Suppressor macrophage treated with lipopolysaccharide for 1 hour (primary cell): ENCODE data around the gene PTCD2.
"Not testable (repeated sequence)": the region's sequence is repeated elsewhere in the genome, so short reads cannot be mapped to it uniquely, and the experiment has no call there.

Source experiments
- DNase-seq, 3 donors: peaks; one replicate each; pipeline ENCODE4 v3.0.0-alpha.2; 2020 to 2022

PTCD2 gene

GRCh38 chr5:72319976-72320752, at the start of gene PTCD2, which contains the start of gene MRPS27:
Gene PTCD2 (plus strand): TSS chr5:72320373. CDS start chr5:72320383, 10 bp downstream.
Gene MRPS27 (minus strand): TSS chr5:72320240. CDS start chr5:72320221, 19 bp downstream.
- DNase-seq: peak; percentile 98 to 99 (median 99)

- no peak for DNase-seq
Measured at GRCh38 chr5:72271702-72272101, 48.5 kb upstream of the PTCD2 start.

- DNase-seq: no peak
Measured at GRCh38 chr5:72272398-72272797, 47.8 kb upstream of the PTCD2 start.

GRCh38 chr5:72273547-72273946, 46.6 kb upstream of the PTCD2 start:
- no peak for DNase-seq

GRCh38 chr5:72276219-72276752, 43.9 kb upstream of the PTCD2 start:
- no peak for DNase-seq

GRCh38 chr5:72280581-72281069, 39.5 kb upstream of the PTCD2 start:
- DNase-seq: peak in 2 of 3 donors; percentile 7 to 9

GRCh38 chr5:72281430-72281763, 38.8 kb upstream of the PTCD2 start:
- no peak for DNase-seq

- DNase-seq: peak in 1 of 3 donors; percentile 19
Measured at GRCh38 chr5:72281764-72282499, 38.2 kb upstream of the PTCD2 start.

- DNase-seq: no peak
Measured at GRCh38 chr5:72282878-72283277, 37.3 kb upstream of the PTCD2 start.

GRCh38 chr5:72283358-72283757, 36.8 kb upstream of the PTCD2 start:
- no peak for DNase-seq

GRCh38 chr5:72284559-72285423, 35.4 kb upstream of the PTCD2 start:
- peak; percentile 12 to 44 (median 41) for DNase-seq

- DNase-seq: no peak
Measured at GRCh38 chr5:72285424-72285821, 34.8 kb upstream of the PTCD2 start.

GRCh38 chr5:72286798-72287197, 33.4 kb upstream of the PTCD2 start:
- no peak for DNase-seq

- no peak for DNase-seq
Measured at GRCh38 chr5:72288924-72289323, 31.2 kb upstream of the PTCD2 start.

GRCh38 chr5:72290356-72291133, 29.6 kb upstream of the PTCD2 start:
- peak in 1 of 3 donors; percentile 7 for DNase-seq

- no peak for DNase-seq
Measured at GRCh38 chr5:72291601-72292000, 28.6 kb upstream of the PTCD2 start.

- no peak for DNase-seq
Measured at GRCh38 chr5:72292411-72292810, 27.8 kb upstream of the PTCD2 start.

- DNase-seq: no peak
Measured at GRCh38 chr5:72293495-72294055, 26.6 kb upstream of the PTCD2 start.

GRCh38 chr5:72294473-72294872, 25.7 kb upstream of the PTCD2 start:
- DNase-seq: no peak

- DNase-seq: no peak
Measured at GRCh38 chr5:72295539-72295938, 24.6 kb upstream of the PTCD2 start.

GRCh38 chr5:72296256-72296655, 23.9 kb upstream of the PTCD2 start:
- no peak for DNase-seq

- not testable (repeated sequence) for DNase-seq
Measured at GRCh38 chr5:72298136-72298535, 22.0 kb upstream of the PTCD2 start.
